ENCODE results near the gene RNF113B. TPM values are rescaled to one million over a fixed set of nuclear protein-coding genes. Genes with fewer than 3 reads are reported as not detected.

Gene RNF113B
- total and polyA plus RNA-seq, 2 of the 13 experiments (the other 11 are each of a cell fraction or from before 2014, with no cell fraction given) = not detected

GRCh38 chr13:98143601-98144026 lies 33.5 kb downstream of the RNF113B start (continued):
- no peak for TF ChIP-seq RERE (CRISPR knock-in tag; IDR thresholded peaks at IDR 0.05; ENCODE audit: low read depth)
- no peak for TF ChIP-seq IRF1 (CRISPR knock-in tag; IDR thresholded peaks at IDR 0.05; ENCODE audit: low read depth)
- TF ChIP-seq ZNF589 (CRISPR knock-in tag; conservative IDR thresholded peaks at IDR 0.05) = no peak
- peak in 1 of 2 experiments; percentile 7; a peak in 1 of 4 replicates for TF ChIP-seq POLR2A (IDR thresholded peaks at IDR 0.05; ENCODE audit: insufficient read depth in 1 of 2, low read depth in 2 of 2, low read length in 2 of 2)
- TF ChIP-seq POGZ (CRISPR knock-in tag; IDR thresholded peaks at IDR 0.05) = no peak
- TF ChIP-seq HNF1A (IDR thresholded peaks at IDR 0.05; ENCODE audit: low read depth) = no peak
- no peak for TF ChIP-seq HNF1A (CRISPR knock-in tag; IDR thresholded peaks at IDR 0.05; ENCODE audit: borderline replicate concordance)
- 0 out of 2 replicates have a peak, but pooled peaks have one; percentile 37 for TF ChIP-seq ZC3H13 (CRISPR knock-in tag; IDR thresholded peaks at IDR 0.05)
- TF ChIP-seq ZNF512B (CRISPR knock-in tag; IDR thresholded peaks at IDR 0.05; ENCODE audit: borderline replicate concordance) = no peak
- TF ChIP-seq SIN3B (IDR thresholded peaks at IDR 0.05; ENCODE audit: low read length) = no peak
- no peak for TF ChIP-seq ZNF747 (CRISPR knock-in tag; IDR thresholded peaks at IDR 0.05; ENCODE audit: borderline replicate concordance)
- TF ChIP-seq ZNF414 (CRISPR knock-in tag; IDR thresholded peaks at IDR 0.05) = no peak
